ENCODE data around the gene FLNB.

Gene FLNB

DNA sequence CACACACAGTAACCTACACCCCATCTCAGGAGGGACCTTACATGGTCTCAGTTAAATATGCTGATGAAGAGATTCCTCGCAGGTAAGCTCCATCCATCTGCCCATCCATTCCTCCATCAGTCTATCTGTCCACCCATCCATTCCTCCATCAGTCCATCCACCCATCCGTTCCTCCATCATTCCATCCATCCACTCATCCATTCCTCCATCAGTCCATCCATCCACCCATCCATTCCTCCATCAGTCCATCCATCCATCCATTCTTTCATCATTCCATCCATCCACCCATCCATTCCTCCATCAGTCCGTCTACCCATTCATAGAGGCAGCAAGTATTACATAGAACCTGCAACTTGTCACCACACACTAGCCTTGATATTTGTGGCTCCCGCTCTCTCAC, 124.6 kb downstream of the FLNB start:
- TF ChIP-seq TOX (CRISPR knock-in tag; IDR thresholded peaks at IDR 0.05; ENCODE audit: borderline replicate concordance) (no peak), OSR1 (CRISPR knock-in tag; IDR thresholded peaks at IDR 0.05) (no peak), ZFP30 (CRISPR knock-in tag; IDR thresholded peaks at IDR 0.05) (no peak), ZNF70 (CRISPR knock-in tag; IDR thresholded peaks at IDR 0.05) (no peak), ARNTL (CRISPR knock-in tag; IDR thresholded peaks at IDR 0.05; ENCODE audit: borderline replicate concordance, low read depth) (no peak), SNAI2 (CRISPR knock-in tag; IDR thresholded peaks at IDR 0.05) (no peak), PPARA (CRISPR knock-in tag; IDR thresholded peaks at IDR 0.05; ENCODE audit: borderline replicate concordance) (no peak), ZFP3 (CRISPR knock-in tag; IDR thresholded peaks at IDR 0.05) (no peak), RARB (CRISPR knock-in tag; IDR thresholded peaks at IDR 0.05) (no peak), ZNF565 (CRISPR knock-in tag; conservative IDR thresholded peaks at IDR 0.05; ENCODE audit: low read depth) (no peak), ZNF8 (CRISPR knock-in tag; IDR thresholded peaks at IDR 0.05) (no peak)
- TF ChIP-seq, protein P1, sequence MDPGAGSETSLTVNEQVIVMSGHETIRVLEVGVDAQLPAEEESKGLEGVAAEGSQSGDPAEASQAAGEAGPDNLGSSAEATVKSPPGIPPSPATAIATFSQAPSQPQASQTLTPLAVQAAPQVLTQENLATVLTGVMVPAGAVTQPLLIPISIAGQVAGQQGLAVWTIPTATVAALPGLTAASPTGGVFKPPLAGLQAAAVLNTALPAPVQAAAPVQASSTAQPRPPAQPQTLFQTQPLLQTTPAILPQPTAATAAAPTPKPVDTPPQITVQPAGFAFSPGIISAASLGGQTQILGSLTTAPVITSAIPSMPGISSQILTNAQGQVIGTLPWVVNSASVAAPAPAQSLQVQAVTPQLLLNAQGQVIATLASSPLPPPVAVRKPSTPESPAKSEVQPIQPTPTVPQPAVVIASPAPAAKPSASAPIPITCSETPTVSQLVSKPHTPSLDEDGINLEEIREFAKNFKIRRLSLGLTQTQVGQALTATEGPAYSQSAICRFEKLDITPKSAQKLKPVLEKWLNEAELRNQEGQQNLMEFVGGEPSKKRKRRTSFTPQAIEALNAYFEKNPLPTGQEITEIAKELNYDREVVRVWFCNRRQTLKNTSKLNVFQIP (CRISPR knock-in tag; IDR thresholded peaks at IDR 0.05; ENCODE audit: borderline replicate concordance, low read depth), result no peak
- TF ChIP-seq, protein P2, sequence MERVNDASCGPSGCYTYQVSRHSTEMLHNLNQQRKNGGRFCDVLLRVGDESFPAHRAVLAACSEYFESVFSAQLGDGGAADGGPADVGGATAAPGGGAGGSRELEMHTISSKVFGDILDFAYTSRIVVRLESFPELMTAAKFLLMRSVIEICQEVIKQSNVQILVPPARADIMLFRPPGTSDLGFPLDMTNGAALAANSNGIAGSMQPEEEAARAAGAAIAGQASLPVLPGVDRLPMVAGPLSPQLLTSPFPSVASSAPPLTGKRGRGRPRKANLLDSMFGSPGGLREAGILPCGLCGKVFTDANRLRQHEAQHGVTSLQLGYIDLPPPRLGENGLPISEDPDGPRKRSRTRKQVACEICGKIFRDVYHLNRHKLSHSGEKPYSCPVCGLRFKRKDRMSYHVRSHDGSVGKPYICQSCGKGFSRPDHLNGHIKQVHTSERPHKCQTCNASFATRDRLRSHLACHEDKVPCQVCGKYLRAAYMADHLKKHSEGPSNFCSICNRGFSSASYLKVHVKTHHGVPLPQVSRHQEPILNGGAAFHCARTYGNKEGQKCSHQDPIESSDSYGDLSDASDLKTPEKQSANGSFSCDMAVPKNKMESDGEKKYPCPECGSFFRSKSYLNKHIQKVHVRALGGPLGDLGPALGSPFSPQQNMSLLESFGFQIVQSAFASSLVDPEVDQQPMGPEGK (CRISPR knock-in tag; IDR thresholded peaks at IDR 0.05; ENCODE audit: borderline replicate concordance), result no peak
- TF ChIP-seq, protein P3, sequence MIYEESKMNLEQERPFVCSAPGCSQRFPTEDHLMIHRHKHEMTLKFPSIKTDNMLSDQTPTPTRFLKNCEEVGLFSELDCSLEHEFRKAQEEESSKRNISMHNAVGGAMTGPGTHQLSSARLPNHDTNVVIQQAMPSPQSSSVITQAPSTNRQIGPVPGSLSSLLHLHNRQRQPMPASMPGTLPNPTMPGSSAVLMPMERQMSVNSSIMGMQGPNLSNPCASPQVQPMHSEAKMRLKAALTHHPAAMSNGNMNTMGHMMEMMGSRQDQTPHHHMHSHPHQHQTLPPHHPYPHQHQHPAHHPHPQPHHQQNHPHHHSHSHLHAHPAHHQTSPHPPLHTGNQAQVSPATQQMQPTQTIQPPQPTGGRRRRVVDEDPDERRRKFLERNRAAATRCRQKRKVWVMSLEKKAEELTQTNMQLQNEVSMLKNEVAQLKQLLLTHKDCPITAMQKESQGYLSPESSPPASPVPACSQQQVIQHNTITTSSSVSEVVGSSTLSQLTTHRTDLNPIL (CRISPR knock-in tag; IDR thresholded peaks at IDR 0.05; ENCODE audit: low read depth), result no peak
- no peak for ATAC-seq

DNA sequence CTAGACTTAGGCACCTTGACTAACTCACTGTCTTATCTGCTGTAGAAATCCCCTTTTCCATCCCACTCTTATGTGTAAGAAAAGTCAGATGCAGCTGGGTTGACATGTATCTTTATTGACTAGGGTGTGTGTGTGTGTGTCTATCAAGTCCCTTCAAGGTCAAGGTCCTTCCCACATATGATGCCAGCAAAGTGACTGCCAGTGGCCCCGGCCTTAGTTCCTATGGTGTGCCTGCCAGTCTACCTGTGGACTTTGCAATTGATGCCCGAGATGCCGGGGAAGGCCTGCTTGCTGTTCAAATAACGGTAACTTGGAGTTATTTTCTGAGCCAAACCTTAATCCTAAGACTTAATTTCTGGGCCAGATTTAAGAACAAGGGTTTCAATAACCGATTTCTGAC, 126.2 kb downstream of the FLNB start:
- ATAC-seq, result no peak
- TF ChIP-seq OSR1 (CRISPR knock-in tag; IDR thresholded peaks at IDR 0.05) (no peak), BACH2 (CRISPR knock-in tag; IDR thresholded peaks at IDR 0.05; ENCODE audit: borderline replicate concordance) (no peak), GLIS3 (CRISPR knock-in tag; IDR thresholded peaks at IDR 0.05) (no peak), ZFP30 (CRISPR knock-in tag; IDR thresholded peaks at IDR 0.05) (no peak), ARNTL (CRISPR knock-in tag; IDR thresholded peaks at IDR 0.05; ENCODE audit: borderline replicate concordance, low read depth) (no peak), ZNF565 (CRISPR knock-in tag; conservative IDR thresholded peaks at IDR 0.05; ENCODE audit: low read depth) (no peak), ESRRG (CRISPR knock-in tag; IDR thresholded peaks at IDR 0.05) (no peak), RARB (CRISPR knock-in tag; IDR thresholded peaks at IDR 0.05) (no peak), SNAI2 (CRISPR knock-in tag; IDR thresholded peaks at IDR 0.05) (no peak), ISL1 (CRISPR knock-in tag; IDR thresholded peaks at IDR 0.05) (no peak), TOX (CRISPR knock-in tag; IDR thresholded peaks at IDR 0.05; ENCODE audit: borderline replicate concordance) (no peak), ZNF70 (CRISPR knock-in tag; IDR thresholded peaks at IDR 0.05) (no peak)
- TF ChIP-seq, protein P1 (CRISPR knock-in tag; IDR thresholded peaks at IDR 0.05; ENCODE audit: borderline replicate concordance, low read depth), result no peak
- TF ChIP-seq, protein P4, sequence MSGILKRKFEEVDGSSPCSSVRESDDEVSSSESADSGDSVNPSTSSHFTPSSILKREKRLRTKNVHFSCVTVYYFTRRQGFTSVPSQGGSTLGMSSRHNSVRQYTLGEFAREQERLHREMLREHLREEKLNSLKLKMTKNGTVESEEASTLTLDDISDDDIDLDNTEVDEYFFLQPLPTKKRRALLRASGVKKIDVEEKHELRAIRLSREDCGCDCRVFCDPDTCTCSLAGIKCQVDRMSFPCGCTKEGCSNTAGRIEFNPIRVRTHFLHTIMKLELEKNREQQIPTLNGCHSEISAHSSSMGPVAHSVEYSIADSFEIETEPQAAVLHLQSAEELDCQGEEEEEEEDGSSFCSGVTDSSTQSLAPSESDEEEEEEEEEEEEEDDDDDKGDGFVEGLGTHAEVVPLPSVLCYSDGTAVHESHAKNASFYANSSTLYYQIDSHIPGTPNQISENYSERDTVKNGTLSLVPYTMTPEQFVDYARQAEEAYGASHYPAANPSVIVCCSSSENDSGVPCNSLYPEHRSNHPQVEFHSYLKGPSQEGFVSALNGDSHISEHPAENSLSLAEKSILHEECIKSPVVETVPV (CRISPR knock-in tag; IDR thresholded peaks at IDR 0.05), result no peak
- TF ChIP-seq, protein P5, sequence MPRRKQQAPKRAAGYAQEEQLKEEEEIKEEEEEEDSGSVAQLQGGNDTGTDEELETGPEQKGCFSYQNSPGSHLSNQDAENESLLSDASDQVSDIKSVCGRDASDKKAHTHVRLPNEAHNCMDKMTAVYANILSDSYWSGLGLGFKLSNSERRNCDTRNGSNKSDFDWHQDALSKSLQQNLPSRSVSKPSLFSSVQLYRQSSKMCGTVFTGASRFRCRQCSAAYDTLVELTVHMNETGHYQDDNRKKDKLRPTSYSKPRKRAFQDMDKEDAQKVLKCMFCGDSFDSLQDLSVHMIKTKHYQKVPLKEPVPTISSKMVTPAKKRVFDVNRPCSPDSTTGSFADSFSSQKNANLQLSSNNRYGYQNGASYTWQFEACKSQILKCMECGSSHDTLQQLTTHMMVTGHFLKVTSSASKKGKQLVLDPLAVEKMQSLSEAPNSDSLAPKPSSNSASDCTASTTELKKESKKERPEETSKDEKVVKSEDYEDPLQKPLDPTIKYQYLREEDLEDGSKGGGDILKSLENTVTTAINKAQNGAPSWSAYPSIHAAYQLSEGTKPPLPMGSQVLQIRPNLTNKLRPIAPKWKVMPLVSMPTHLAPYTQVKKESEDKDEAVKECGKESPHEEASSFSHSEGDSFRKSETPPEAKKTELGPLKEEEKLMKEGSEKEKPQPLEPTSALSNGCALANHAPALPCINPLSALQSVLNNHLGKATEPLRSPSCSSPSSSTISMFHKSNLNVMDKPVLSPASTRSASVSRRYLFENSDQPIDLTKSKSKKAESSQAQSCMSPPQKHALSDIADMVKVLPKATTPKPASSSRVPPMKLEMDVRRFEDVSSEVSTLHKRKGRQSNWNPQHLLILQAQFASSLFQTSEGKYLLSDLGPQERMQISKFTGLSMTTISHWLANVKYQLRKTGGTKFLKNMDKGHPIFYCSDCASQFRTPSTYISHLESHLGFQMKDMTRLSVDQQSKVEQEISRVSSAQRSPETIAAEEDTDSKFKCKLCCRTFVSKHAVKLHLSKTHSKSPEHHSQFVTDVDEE (CRISPR knock-in tag; IDR thresholded peaks at IDR 0.05), result no peak
- TF ChIP-seq, protein P3 (CRISPR knock-in tag; IDR thresholded peaks at IDR 0.05; ENCODE audit: low read depth), result no peak

Data from SK-N-SH treated with all-trans-retinoic acid at 6 μM for 48 hours (cell line).